ENCODE data around the gene MYO5B. TPM values are rescaled to one million over a fixed set of nuclear protein-coding genes. Genes with fewer than 3 reads are reported as not detected.
A peak's percentile ranks its signal among the peaks of the same experiment; 100 is the strongest.

Gene MYO5B
- total RNA-seq, 6 experiments from 2014 or later: 0.17 to 0.28 TPM; not detected in 4

GRCh38 chr18:49847524-49847923 is 347.4 kb downstream of the MYO5B start:
- Mint-ChIP-seq H3K27me3 (ENCODE audit: insufficient read depth) (peaks cover 18% of the 10 kb centered on the region), H3K36me3 (ENCODE audit: low read depth) (no peaks in the 10 kb centered on the region), H3K4me3 (no peak overlapping the region), H3K9me3 (no peaks in the 10 kb centered on the region), H3K27ac (no peak overlapping the region), H3K4me1 (ENCODE audit: low read depth) (peaks cover 25% of the 10 kb centered on the region)
- no peak for TF ChIP-seq CTCF (IDR thresholded peaks at IDR 0.05)
- no peak for DNase-seq

- no peak overlapping the region for H3K27ac Mint-ChIP-seq
- peaks cover 17% of the 10 kb centered on the region for H3K27me3 Mint-ChIP-seq (ENCODE audit: insufficient read depth)
- no peaks in the 10 kb centered on the region for H3K9me3 Mint-ChIP-seq
- H3K36me3 Mint-ChIP-seq (ENCODE audit: low read depth): no peaks in the 10 kb centered on the region
- H3K4me3 Mint-ChIP-seq: no peak overlapping the region; the same call in 1 of the 2 replicates
- peaks cover 25% of the 10 kb centered on the region for H3K4me1 Mint-ChIP-seq (ENCODE audit: low read depth)
- no peak for TF ChIP-seq CTCF (IDR thresholded peaks at IDR 0.05)
- DNase-seq: no peak
Measured at GRCh38 chr18:49846718-49847470, 348.1 kb downstream of the MYO5B start.

GRCh38 chr18:49846361-49846662 is 348.6 kb downstream of the MYO5B start:
- peak; percentile 61 for DNase-seq
- H3K4me3 Mint-ChIP-seq: no peak overlapping the region; the same call in 1 of the 2 replicates
- H3K4me1 Mint-ChIP-seq (ENCODE audit: low read depth): peaks cover 25% of the 10 kb centered on the region
- no peaks in the 10 kb centered on the region for H3K36me3 Mint-ChIP-seq (ENCODE audit: low read depth)
- H3K9me3 Mint-ChIP-seq: no peaks in the 10 kb centered on the region
- no peak overlapping the region for H3K27ac Mint-ChIP-seq
- peaks cover 17% of the 10 kb centered on the region for H3K27me3 Mint-ChIP-seq (ENCODE audit: insufficient read depth)
- no peak for TF ChIP-seq CTCF (IDR thresholded peaks at IDR 0.05)

GRCh38 chr18:49845629-49846360 is 349.2 kb downstream of the MYO5B start:
- peaks cover 25% of the 10 kb centered on the region for H3K4me1 Mint-ChIP-seq (ENCODE audit: low read depth)
- TF ChIP-seq CTCF (IDR thresholded peaks at IDR 0.05): no peak
- DNase-seq: no peak
- H3K27ac Mint-ChIP-seq: no peak overlapping the region
- no peaks in the 10 kb centered on the region for H3K9me3 Mint-ChIP-seq
- H3K4me3 Mint-ChIP-seq: no peak overlapping the region
- no peaks in the 10 kb centered on the region for H3K36me3 Mint-ChIP-seq (ENCODE audit: low read depth)
- peaks cover 17% of the 10 kb centered on the region for H3K27me3 Mint-ChIP-seq (ENCODE audit: insufficient read depth)

- peaks cover 22% of the 10 kb centered on the region for H3K4me1 Mint-ChIP-seq (ENCODE audit: low read depth)
- peaks cover 17% of the 10 kb centered on the region for H3K27me3 Mint-ChIP-seq (ENCODE audit: insufficient read depth)
- no peak for TF ChIP-seq CTCF (IDR thresholded peaks at IDR 0.05)
- no peak for DNase-seq
- H3K27ac Mint-ChIP-seq: no peak overlapping the region
- H3K4me3 Mint-ChIP-seq: no peak overlapping the region
- no peaks in the 10 kb centered on the region for H3K9me3 Mint-ChIP-seq
- no peaks in the 10 kb centered on the region for H3K36me3 Mint-ChIP-seq (ENCODE audit: low read depth)
Measured at GRCh38 chr18:49844903-49845302, 350.0 kb downstream of the MYO5B start.

All from HFFc6 (cell line).